GM10248 (cell line): Measurements from ENCODE around the gene ZNF280C.

ENCODE experiments used
- CTCF ChIA-PET: fragments of 300-600 bp; sonication (Branson Sonifier 250); formaldehyde crosslinking; extraction: SDS; loops from one replicate; lab custom pipeline; 2021; ENCODE audit warnings: antibody characterized with exemption; lab: Yijun Ruan, JAX
- POLR2A ChIA-PET: fragments of 350-650 bp; sonication (Branson Sonifier 250); formaldehyde crosslinking; extraction: SDS; loops from one replicate; lab custom pipeline; 2020; ENCODE audit warnings: antibody characterized with exemption; lab: Yijun Ruan, JAX
- DNase-seq: peaks from one replicate; pipeline ENCODE4 v3.0.0; 2012; ENCODE audit errors: extremely low spot score
- TF ChIP-seq, protein P1 (sequence below): IDR thresholded peaks from 2 replicates; pipeline ENCODE4 v1.5.1; 2012; ENCODE audit warnings: mild to moderate bottlenecking, low read depth; ENCODE audit errors: extremely low read depth, missing control alignments, control extremely low read depth

The ZNF280C gene

DNA sequence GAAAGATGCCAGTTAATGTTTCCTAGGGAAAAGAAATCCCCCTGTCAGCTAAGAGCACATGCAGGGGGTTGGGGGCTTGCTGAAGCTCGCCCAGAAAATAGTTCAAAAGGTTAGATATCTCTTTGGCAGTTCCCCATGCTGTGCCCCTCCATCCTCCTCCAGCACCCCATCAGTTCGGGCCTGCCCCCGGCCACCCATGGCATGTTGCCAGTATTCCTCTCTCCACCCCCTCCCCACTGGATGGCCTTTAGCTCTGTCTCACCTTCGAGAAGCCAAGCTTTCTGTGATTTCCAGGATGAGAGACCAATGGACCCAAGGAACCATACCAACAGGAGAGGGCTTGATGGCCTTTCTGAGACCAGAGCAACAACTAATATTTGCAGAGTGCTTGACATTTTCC, 91.8 kb downstream of the ZNF280C start:
- no peak for DNase-seq
- POLR2A ChIA-PET = interaction anchor here (1.3 kb wide), 1 partner anchor 11 kb away, joined by 4 read pairs; the partner anchor contains the start of gene AIFM1
- TF ChIP-seq, protein P1, sequence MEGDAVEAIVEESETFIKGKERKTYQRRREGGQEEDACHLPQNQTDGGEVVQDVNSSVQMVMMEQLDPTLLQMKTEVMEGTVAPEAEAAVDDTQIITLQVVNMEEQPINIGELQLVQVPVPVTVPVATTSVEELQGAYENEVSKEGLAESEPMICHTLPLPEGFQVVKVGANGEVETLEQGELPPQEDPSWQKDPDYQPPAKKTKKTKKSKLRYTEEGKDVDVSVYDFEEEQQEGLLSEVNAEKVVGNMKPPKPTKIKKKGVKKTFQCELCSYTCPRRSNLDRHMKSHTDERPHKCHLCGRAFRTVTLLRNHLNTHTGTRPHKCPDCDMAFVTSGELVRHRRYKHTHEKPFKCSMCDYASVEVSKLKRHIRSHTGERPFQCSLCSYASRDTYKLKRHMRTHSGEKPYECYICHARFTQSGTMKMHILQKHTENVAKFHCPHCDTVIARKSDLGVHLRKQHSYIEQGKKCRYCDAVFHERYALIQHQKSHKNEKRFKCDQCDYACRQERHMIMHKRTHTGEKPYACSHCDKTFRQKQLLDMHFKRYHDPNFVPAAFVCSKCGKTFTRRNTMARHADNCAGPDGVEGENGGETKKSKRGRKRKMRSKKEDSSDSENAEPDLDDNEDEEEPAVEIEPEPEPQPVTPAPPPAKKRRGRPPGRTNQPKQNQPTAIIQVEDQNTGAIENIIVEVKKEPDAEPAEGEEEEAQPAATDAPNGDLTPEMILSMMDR = no peak
- CTCF ChIA-PET = interaction anchor here (1.0 to 2.3 kb wide), 5 partner anchors 14 to 97 kb away, joined by 4 to 10 read pairs (median 4); no protein-coding TSS in a partner anchor

DNA sequence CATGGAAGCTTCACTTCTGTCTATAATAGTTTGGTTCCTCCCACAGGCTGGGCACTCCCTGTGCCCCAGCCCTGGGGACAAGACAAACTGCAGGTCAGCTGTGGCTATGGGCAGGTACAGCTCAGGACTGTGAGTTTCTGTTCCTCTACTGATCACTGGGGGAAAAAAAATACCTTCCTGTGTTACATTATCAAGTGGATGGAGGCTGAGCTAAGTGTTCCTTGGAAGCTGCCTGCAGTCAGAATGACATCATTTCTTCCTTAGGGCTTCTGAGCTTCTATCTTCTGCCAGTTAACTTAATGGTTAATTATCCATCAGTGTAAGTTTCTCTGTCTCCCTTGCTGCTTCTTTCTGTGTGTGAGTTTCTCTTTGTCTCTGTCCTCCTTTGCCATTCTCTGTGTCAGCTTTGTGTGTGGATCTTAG, 92.3 kb downstream of the ZNF280C start:
- peak; percentile 55 for DNase-seq
- TF ChIP-seq, protein P1 = no peak
- ChIA-PET POLR2A (interaction anchor here (1.3 kb wide), 1 partner anchor 11 kb away, joined by 4 read pairs; the partner anchor contains the start of gene AIFM1), CTCF (interaction anchor here (0.8 to 2.3 kb wide), 6 partner anchors 14 to 96 kb away, joined by 3 to 10 read pairs (median 4); no protein-coding TSS in a partner anchor)

DNA sequence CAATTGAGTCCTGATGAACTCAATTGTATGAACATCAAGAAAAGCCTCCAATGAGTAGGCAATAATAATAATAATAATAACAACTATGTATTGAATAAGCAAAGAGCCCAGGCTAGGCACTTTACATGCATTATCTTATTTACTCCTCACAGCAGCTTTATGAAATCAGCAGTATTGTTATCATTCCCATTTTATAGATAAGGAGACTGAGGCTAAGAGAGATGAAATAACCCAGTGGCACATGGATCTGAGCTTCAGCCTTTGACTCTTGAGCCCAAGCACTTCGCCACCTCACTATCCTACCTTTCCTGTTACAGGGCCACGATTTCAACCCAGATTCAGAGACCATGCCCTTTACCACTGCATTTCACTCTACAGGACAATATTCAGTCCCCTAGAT, 93.8 kb downstream of the ZNF280C start:
- CTCF ChIA-PET = interaction anchor here (1.8 kb wide), 1 partner anchor 95 kb away, joined by 6 read pairs; no protein-coding TSS in a partner anchor

DNA sequence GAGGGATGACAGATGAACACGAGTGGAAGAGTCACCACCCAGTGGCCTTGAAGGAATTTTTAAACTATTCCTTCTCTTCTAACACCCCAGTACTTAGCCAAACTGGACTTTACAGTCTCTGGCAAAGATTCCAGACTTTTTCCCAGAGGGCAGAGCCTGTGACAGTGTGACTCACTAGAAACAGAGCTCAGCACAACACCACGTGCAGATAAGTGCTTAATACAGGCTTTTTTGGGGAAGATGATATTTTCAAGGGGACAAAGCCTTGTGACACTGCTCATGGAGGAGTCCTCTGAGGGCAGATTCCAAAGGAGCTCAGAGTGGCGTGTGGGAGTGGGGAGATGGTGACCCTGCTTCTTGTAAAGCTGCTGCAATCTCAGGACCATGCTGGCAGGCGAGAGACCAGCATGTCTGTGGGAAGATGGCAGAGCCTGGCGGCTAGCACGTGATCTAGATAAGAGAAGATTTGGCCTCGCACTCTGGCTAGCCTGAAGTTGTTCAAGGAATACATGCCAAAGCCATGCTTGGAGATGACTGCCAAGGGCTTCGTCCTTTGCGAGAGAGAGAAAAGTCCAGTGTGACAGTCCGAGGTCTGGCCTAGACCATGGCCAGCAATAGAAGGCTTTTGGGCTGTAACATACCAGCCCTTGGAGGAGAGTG, 94.5 kb downstream of the ZNF280C start:
- ChIA-PET POLR2A (no interaction called here), CTCF (interaction anchor here (1.8 kb wide), 1 partner anchor 94 kb away, joined by 6 read pairs; no protein-coding TSS in a partner anchor)
- TF ChIP-seq, protein P1 = no peak
- DNase-seq = no peak

More for the DNA sequence above, 93.8 kb downstream of the ZNF280C start:
- POLR2A ChIA-PET = no interaction called here
- DNase-seq = no peak
- TF ChIP-seq, protein P1 = no peak

DNA sequence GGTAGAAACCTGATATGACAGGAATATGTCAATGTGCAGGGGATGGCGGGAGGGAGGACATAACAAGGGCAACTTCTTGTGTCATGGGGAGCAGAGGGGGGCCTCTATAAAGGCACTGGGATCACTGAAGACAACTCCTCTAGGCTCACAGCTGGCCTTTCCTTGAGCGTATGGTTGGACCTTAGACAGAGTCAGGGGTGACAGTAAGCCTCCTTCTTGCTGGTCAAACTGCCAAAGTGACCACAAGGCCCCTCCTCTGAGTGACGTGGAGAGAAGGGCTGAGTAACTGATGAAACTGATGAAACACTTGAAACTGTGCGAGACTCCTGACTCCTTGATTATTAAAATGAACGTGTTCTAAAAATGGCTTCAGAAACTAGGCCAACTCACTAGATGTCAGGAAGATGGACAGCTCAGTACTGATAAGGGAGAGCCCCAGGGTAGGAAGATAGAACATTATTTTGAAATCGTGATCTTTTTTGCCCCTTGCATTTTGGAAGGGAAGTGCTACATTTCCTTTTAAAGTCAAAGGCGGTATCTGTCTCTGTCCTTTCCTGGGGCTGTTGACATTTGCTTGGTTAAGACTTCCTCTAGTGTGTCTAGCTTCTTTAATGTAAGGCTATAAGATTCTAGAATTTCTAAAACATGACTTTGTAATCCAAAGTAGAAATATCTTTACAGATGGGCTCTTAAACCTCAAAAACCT, 95.4 kb downstream of the ZNF280C start:
- POLR2A ChIA-PET = no interaction called here
- CTCF ChIA-PET = no interaction called here
- TF ChIP-seq, protein P1 = no peak
- DNase-seq = peak; percentile 57

DNA sequence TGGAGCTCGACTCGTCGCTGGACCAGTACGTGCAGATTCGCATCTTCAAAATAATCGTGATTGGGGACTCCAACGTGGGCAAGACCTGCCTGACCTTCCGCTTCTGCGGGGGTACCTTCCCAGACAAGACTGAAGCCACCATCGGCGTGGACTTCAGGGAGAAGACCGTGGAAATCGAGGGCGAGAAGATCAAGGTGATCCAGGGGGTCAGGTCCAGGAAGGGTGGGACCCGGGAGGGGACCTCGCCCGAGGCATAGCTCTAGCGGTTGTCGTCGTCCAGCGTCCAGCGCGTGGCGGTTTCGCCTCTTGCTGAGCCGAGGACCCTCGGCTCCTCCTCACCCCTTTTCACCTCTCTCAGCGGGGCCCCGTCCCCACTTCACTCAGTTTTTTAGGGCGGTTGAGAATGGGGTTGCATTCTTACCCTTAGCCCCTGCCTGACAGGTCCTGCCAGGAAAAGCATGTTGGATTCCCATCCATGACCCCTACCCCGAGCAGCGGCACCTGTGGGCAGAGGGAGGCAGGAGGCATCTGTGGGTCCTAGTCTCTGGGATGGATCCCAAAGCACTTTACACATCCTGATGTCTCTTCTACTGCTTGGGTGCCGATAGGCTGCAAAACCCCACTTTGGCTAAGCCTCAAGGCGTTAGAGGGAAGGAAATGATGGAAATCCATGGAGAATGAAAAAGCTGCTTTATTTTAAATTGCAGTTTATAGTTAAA, 96.4 kb downstream of the ZNF280C start:
- ChIA-PET CTCF (no interaction called here), POLR2A (no interaction called here)
- no peak for DNase-seq
- TF ChIP-seq, protein P1 = no peak
